NCI-H2196 (cell line): ENCODE data around the gene S100A11.
"Not testable (repeated sequence)": the region's sequence is repeated elsewhere in the genome, so short reads cannot be mapped to it uniquely, and the experiment has no call there.

ENCODE experiments used
- DNase-seq: peaks from one replicate; lab custom pipeline; 2025; ENCODE audit not compliant: unreplicated experiment; lab: John Stamatoyannopoulos, UW

The S100A11 gene

DNA sequence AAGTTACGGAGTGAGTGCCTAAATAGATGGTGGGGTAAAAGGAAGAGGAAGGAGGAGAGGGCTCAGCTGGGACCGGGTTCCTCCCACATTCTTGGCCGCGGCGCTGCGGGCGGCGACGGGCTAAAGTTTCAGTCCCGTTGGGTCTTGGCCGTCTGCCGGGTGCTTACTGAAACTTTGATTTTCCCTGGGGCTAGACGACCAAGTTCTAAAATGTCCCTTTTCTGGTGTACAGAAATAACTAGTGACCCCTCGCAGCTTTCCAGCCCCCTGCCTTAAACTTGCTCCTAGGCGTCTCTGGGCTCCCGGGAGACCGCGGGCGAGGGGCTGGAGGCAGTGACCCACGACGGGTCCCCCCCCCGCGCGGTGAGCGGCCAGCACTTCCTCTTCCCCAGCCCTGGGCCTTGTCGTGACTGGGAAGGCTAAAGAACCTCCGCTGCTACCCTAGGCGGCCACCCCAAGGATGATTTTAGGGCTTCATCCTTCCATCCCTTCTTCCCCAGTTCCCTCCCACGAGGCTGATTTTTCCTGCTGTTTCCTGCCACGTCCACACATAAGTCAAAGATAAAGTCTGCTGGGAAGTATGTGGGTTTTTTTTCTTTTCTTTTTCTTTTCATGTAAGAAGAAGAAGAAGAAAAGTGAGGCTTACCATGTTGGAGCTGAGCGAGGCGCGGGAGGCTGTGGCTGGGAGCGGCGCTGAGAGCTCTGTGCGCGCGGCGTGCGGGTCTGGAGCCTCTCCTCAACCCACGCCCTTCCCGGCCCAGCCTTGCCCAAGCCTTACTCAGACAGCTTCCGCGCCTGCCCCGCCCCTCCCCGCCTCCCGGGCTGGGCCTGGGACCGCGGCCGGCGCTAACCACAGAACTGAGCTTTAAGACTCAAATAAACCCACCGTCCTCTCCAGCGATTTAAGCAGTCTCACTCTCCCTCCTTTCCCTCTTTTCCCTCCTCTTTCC lies at the start of gene S100A11:
Gene S100A11 (minus strand): TSS at position 738 of the 950 bp plus-strand sequence. CDS start 89 bp downstream, at position 649.
- no peak for DNase-seq

DNA sequence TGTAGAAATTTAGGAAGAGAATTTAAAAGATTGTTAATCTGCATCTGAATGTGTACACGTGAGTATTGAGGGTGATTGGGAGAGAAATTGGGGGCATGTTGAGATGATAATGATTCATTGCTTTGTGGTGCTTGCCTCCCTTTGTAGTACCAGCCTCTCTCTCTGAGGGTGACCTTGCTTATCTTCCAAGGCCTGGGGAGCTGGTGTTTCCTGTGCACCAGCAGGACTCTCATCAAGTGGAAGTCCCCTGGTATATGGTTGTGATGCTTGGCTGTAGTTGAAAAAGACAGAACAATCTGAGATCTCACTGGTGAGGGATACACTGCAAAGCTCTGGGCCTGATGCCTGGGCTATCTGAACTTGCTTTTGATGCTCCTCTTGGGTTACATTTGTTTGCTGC lies 48.0 kb upstream of the S100A11 start:
- no peak for DNase-seq

DNA sequence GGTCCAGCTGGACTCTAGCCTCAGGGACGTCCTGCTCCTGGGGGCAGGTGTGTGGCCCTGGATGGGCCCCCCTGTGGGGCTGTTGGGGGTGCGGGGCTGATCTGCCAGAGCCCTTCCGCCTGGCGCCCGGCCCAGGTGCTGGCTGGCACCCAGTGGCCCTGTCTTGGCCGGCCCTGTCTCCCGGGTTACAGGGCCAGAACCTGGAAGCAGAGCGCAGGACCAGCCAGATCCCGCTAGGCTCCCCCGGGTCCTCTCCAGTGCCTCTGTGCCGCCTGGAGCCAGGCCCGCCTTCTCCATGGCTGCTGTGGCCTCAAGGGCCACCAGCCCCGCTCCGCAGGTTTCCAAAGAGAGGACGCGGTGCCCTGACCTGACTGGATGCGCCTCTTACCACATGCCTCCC lies 44.2 kb upstream of the S100A11 start:
- not testable (repeated sequence) for DNase-seq

DNA sequence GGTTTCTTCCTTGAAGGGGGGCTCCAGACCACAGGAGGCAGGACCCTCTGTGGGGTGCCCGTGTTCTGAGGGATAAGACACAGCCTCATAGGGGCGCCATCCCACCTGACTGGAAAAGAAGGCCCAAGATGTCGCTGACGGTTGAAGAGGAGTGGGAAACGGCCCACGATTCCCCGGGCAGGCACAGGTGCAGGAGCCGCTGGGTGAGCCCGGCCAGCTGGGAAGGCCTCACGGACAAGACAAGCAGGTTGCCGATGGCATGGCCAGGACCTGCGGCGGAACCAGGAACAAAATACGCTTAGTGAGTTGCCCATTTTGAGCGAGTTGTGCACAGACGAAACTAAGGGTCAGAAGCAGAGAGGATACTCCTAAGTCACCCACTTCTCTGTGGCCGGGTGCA lies 43.7 kb upstream of the S100A11 start:
- not testable (repeated sequence) for DNase-seq

DNA sequence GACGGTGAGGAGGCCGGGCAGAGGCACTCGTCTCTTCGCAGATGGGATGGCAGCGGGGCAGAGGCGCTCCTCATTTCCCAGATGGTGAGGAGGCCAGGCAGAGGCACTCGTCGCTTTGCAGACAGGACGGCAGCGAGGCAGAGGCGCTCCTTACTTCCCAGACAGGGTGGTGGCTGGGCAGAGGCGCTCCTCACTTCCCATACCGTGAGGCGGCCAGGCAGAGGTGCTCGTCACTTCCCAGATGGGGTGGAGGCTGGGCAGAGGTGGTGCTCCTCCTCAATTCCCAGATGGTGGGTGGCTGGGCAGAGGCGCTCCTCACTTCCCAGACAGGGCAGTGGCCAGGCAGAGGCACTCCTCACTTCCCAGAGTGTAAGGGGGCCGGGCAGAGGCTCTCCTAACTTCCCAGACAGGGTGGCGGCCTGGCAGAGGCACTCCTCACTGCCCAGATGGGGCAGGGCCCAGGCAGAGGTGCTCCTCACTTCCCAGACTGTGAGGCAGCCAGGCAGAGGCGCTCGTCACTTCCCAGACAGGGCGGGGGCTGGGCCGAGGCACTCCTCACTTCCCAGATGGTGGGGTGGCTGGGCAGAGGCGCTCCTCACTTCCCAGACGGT lies 42.1 kb upstream of the S100A11 start:
- no peak for DNase-seq

DNA sequence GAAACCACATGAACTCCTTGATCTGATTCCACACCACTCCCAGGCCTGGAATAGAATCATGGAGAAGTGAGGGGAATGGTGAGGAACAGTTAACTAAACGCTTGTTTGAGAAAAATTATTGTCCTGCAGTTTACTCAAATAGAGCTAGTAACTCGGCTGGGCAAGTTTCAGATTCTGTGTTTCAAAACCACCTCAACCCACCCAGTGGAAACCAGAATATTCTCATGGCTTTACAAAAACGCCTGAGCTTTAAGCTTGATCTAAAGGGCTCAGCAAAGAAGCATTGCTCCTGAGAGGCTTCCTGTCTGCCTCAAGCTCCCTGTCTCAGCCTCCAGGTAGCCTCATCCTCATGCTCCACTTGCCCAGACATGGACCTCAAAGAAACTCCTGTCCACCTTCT lies 35.5 kb upstream of the S100A11 start:
- DNase-seq = no peak

DNA sequence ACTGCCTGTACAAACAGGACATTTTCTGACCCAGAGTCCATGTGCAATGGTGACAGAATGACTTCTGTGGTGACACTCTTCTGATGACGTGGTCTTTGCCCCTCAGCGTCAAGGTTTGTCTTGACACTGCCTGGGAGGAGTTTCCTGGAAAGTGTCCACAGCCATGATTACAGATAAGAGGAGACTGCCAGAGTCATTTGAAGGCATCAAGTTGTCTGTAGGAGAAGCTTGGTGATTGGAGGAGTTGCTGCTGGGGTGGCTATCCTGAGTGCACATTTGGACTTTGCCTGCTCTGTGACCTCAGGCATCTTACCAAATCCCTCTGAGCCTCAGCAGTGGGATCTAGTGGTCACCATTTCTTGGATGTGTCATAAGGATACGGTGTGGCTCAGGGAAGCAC lies 34.3 kb upstream of the S100A11 start:
- DNase-seq = no peak

DNA sequence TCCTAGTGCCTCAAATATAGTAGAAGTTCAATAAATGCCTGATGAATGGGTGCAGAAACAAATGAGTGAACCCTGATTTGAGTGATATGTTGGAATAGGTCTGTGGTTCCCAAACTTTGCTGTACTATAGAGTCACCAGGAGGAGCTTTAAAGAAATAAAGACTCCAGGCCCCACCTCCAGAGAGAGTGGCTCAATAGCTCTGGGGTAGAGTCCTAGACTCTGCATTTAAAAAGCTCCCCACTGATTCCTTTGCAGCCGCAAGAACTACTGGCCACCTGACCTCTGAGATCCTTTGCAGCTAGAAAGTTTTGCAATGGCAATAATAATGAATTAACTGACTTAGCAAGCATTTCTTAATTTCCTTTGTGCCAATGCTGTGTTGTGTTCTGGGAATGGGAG lies 31.1 kb upstream of the S100A11 start:
- no peak for DNase-seq

DNA sequence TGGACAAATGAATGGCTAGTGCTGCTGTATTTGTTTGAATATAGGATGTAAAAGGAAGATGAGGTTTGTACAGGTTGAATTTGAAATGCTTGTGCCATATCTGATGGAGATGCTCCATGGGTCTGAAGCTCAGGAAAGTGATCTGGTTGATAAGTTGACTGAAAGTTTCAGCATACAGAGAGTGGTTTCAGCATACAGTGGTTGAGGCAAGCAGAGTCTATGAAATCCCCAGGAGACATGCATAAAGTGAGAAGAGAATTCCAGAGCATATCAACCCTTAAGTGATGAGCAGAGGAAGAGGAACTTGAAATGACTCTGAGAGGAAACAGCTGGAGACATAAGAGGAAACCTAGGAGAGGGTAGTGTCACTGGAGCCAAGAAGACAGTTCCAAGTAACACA lies 30.3 kb upstream of the S100A11 start:
- no peak for DNase-seq

DNA sequence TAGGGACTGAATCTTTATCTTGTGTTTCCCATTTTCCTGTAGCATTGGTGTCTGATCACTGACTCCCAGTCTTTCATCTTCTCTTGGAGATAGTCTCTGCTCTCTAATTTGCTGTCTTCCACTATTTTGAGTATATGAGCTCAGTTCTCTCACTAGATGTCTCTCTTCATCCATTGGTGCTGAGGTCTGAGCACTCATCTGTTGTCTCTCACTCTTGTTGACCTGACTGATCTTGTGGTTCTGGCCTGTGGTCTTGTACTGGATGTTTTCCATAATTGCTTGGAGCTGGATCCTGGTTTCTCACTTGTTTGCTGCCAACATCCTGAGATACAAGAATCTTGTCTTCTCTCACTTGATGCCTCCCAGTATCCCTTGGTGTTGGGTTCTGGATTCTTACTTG lies 25.1 kb upstream of the S100A11 start:
- no peak for DNase-seq

DNA sequence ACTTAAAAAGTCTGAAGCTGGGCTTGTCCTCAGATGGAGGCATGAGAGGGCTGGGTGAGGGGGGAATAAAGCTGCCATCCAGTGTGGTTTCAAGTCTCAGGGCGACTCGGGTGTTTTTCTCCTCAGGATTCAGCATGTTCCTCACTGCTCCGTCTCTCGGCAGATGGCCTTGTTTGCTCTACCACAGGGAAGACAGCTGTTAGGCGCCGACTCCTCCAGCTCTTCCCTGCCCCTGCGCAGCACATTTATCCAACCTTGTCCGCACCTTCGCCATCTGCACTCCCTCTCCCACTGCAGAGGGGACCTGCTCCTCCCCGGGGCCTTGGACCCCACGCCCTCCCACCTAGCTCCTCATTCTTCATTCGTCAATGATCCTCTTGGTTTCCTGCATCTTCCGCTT lies 16.6 kb upstream of the S100A11 start:
- DNase-seq = no peak

DNA sequence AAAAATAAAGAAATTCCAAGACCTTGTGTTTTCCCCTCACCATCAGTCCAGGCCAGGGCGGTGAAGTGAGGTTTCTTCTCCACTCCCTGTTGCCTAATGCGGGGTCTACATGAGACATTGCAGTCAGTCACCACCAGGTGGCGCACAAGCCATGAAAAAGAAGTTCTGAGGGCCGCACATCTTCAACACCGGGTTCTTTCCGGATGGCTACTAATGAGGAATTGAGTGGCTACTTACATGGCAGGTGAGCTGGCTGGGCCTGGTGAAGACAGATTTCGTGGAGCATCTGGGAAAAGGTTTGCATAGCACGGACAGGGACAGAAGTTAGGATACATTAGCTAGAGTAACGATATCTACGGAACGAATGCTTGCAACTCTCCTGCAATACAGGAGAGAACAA lies 15.8 kb upstream of the S100A11 start:
- DNase-seq = peak; percentile 81

DNA sequence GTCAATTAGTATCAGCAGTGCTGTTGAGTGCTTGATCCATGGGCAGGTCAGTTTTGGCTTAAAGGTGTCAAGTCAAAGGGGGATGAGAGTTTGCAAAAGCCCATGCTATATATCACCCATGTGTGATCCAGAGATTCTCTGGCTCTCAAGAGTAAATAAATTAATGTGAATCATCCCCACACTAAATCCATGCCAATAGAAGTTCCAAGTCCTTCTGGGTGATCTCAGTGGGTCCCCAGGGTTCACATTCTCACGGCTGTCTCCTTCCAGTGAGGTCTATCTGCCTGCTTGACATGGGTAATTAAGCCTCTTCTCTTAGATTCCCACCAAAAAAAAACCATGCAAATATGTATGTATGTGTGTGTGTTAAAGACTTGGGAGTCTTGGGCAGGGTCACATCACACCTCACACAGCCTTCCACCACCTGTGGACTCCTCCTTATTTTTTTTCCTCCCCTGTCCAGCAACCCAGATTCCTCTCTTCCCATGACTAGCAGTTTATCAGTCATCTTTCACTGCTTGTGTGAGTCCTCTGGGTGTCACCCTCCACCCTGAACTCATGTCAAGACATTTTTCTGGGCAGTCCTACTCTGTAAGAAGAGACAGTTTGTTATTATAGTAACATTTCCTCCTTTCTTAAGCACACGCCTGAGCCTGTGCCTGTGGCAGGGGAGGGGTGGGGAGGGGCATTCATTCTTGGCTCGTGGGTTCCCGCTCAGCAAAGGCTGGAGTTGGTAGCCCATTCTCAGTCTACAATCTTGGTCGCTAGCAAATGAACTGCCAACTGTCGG lies 14.3 kb upstream of the S100A11 start:
- no peak for DNase-seq

DNA sequence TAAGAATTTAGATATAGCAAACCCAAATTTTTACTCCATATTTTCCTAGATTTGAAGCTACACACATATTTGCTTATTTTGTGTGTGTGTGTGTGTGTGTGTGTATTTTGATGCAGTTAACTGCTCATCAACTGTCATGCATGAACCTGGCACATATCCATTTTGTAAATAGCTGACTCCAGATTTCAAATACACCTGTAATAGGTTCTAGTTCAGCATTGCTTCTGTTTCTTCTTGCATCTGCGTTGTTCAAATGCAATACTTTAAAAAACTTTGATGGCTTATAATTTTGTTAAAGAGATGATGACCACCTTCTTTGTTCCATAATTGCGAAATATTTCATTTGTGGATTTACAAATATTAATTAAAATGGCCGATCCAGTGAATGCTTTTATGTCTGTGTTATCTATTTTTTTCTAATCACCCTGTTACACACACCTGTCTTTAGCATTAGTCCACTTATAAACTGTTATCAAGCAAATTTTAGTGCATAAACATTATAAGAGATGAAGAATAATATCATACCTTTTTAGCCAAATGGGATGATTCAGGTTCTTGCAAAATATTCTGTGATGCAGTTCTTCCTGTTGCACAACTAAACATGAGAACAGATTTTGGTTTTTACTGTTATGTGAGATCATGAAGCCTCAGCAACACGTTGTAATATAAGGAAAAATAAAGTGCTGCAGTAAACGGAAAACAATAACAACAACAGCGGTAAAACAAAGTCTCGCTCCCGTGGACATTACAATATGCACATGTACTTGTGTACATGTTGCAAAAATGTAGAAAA lies 12.7 kb upstream of the S100A11 start:
- no peak for DNase-seq

DNA sequence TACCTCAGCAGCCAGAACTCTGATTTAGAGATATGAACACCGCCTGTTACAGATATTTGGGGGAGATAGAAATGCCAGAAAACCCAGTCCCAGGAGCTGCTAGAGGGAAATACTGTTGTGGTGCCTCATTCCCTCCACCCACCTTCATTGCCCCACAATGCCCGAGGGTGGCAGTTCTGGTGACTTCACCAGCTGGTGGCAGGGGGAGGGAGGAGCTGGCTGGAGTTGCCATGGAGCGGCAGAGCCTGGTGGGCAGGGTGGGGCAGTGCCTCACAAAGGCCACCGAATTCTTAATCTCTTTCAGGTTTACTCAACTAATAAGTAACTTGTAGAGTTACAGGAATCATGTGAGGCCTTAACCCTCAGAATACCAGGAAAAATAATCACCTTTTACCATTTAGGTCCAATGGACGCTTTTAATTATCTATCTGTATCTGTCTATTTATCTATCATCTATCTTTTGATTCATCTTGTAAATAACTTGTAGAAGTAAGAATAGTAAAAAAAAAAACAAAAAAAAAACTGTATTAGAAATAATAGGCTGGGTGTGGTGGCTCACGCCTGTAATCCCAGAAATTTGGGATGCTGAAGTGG lies 11.7 kb upstream of the S100A11 start:
- DNase-seq = no peak

DNA sequence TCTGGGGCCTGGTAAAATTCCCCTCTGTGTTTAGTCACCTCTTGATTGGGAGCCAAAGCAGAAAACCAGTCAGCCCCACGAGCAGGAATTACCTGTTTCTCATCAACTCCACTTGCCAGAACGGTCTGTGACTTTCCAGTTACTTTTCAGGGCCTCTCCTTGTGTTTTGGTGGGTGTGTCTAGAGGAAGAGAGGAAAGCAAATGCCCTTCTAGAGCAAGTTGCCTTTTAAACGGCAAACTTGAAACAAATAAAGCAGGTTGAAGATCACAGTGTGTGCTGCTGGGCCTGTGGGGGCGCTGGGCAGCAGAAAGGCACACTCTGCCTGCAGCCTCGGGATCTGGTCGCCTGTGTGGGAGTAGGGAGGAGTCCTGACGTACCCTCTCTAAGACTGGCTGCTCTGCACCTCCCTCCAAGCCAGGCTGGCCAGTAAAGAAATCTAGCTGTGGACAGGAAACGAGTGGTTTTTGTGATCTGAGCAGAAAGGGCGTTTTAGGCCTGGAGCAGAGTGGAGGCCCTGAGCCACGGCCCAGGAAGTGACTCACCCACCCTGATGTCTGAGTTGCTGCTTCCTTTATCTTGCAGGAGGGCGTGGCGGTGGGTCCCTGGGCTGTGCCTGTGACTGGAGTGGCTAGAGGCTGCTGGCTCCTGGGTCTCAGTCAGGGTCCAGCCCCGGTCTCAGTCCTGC lies 11.1 kb upstream of the S100A11 start:
- peak; percentile 32 for DNase-seq

DNA sequence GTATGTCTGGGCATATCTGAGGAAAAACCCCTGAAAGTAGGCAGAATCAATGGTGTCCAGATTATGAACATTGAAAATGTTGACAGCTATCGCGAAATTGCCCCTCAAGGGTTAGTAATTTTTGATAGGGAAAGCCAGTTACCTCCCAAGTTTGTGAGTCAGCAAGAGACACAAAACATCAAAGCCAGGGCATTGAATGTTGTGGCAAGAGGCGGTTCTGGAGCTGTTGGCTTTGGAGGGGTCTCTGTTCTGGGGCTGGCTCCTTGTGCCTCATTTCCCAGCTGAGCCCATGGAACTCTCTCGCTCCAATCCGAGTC lies 10.6 kb upstream of the S100A11 start:
- no peak for DNase-seq

DNA sequence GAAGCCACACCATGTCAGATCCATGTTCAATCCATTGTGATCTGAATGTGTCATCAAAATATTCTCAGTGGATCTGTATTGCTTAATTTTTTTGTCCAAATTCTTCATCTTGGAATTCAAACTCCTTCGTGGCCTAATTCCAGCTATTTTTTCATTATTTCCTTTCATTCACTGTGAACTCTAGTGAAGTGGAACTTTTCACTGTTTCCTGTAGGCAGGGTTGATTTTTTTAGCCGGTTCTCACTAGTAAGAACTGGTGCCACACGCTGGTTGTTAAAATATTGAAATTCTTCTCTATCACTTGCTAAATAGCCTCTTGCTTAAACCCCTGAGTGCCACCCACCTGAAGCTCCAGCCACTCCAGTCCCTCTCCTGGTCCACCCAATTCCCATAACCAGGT lies 7.6 kb upstream of the S100A11 start:
- DNase-seq = no peak

DNA sequence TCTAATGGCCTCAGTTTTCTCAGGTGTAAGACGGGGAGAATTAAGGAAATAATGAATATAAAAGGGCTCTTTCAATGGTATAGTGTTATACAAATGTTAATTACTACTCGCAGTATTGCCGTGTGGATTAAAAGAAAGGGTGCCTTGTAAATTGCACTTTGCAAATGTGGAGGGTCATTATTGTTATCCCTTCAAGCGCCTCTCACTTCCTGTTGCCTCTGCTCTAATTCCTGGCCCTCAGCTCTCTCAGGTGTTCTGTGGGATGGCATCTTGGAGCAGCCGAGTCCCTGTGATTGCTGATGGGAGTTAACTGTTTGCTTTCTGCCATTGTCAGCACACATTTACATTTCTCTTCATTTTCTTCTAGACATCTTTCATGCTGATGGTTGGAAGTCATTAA lies 7.1 kb upstream of the S100A11 start:
- DNase-seq = no peak

DNA sequence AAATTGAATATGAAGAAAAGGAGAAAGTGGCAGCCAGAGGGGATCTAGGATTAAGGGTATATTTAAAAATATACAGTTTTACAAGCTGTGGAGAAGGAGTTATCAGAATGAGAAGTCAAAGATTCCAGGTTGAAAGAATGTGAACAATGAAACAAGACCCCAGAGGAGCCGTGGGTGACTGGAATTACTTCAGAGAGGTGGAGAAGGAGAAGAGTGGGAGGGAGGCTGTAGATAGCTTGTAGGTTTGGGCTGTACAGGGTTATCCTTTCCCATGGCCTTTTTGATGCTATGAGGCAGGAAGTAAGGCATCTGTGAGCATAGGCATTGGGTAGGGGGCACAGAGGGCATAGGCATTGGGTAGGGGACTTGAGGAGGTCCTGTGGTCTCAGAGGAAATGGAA lies 5.2 kb upstream of the S100A11 start:
- DNase-seq = no peak
